ENCODE measurements around the gene BDP1.
"Not testable (repeated sequence)": the region's sequence is repeated elsewhere in the genome, so short reads cannot be mapped to it uniquely, and the experiment has no call there.

Gene BDP1

DNA sequence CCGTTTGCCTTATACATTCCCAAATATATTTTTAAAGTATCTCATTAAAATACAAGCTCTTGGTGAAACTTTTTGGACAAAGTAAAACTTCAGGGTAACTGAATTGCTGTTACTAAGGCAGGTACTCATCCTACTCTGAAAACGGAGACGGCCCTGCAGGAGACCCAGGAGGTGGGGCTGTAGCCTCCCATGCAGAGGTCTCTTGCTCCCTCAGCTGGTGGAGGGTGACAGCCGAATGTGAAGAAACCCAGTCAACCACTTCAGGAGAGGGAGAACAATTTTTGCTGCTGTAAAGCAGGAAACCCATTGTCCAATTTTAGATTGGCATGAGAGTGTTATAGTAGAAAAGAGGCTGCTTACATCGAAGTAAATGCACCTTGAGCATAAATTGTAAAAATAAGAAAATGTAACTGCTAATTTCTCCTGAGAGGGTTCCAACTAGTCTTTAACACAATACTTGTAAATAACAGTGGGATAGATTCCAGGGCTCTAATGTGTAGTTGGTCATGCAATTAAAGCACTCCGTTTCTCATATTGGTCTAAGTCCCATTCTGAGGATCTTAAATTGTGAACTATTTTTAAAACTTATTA, 8.1 kb upstream of the BDP1 start:
- TF ChIP-seq, protein P1, sequence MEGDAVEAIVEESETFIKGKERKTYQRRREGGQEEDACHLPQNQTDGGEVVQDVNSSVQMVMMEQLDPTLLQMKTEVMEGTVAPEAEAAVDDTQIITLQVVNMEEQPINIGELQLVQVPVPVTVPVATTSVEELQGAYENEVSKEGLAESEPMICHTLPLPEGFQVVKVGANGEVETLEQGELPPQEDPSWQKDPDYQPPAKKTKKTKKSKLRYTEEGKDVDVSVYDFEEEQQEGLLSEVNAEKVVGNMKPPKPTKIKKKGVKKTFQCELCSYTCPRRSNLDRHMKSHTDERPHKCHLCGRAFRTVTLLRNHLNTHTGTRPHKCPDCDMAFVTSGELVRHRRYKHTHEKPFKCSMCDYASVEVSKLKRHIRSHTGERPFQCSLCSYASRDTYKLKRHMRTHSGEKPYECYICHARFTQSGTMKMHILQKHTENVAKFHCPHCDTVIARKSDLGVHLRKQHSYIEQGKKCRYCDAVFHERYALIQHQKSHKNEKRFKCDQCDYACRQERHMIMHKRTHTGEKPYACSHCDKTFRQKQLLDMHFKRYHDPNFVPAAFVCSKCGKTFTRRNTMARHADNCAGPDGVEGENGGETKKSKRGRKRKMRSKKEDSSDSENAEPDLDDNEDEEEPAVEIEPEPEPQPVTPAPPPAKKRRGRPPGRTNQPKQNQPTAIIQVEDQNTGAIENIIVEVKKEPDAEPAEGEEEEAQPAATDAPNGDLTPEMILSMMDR (IDR thresholded peaks at IDR 0.05; ENCODE audit: insufficient read depth, low read depth, low read length, missing control alignments), result peak; percentile 33
- peak; percentile 66 for DNase-seq (ENCODE audit: low read depth)
- not testable (repeated sequence) for H3K4me3 ChIP-seq (ENCODE audit: low read depth, low read length)

DNA sequence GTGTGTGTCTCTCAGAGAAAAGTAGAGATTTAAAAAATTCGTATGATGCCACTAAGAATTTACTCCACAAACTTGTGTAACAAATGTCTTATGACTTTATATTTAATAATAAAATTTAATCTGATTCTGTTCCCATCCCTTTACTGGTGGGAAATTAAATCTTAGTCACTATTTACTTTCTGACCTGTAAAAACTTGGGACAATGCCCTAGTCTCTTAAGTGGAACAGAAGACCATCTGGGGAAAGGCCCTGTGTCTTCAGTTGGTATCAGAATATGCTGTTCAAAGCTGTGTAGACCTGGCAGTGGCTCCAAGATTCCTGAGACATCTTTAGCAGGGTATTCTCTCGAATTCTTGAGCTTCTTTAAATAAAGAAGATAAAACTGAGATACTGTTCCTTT, 2.6 kb upstream of the BDP1 start:
- H3K4me3 ChIP-seq (ENCODE audit: low read depth, low read length), result no peak overlapping the region
- TF ChIP-seq, protein P1 (IDR thresholded peaks at IDR 0.05; ENCODE audit: insufficient read depth, low read depth, low read length, missing control alignments), result no peak
- no peak for DNase-seq (ENCODE audit: low read depth)

DNA sequence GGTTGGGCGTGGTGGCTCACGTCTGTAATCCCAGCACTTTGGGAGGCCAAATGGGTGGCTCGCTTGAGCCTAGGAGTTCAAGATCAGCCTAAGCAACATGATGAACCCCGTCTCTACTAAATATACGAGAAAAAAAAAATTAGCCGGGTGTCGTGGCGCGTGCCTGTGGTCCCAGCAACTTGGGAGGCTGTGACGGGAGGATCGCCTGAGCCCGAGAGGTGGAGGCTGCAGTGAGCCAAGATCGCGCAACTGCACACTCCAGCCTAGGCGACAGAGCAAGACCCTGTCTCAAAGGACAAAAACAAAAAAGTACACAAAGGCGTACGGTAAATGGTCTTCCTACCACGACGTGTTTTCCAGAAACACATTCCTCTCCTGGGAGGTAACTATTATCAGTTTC, 538 bp upstream of the BDP1 start:
- peak overlapping the region; percentile 93 for H3K4me3 ChIP-seq (ENCODE audit: low read depth, low read length)
- no peak for DNase-seq (ENCODE audit: low read depth)
- TF ChIP-seq, protein P1 (IDR thresholded peaks at IDR 0.05; ENCODE audit: insufficient read depth, low read depth, low read length, missing control alignments), result no peak

DNA sequence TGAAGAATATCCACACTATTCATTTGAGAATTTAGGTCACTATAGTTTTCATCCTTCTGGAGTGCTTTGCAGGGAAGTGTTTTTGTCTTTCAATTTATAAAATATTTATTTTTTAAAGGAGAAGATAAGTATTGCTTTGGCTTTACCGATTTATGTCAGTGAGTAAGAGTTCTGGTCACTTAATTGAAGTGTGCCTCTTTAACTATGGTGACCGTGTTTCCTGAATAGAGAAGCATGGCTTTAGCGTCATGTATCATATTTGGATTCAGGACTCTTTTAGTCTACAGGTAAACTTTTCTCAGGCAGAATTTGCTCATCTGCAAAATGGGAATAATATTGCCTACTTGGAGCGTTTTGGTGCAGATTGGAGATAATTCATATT, 902 bp downstream of the BDP1 start:
- DNase-seq (ENCODE audit: low read depth), result peak; percentile 7
- TF ChIP-seq, protein P1 (IDR thresholded peaks at IDR 0.05; ENCODE audit: insufficient read depth, low read depth, low read length, missing control alignments), result no peak

DNA sequence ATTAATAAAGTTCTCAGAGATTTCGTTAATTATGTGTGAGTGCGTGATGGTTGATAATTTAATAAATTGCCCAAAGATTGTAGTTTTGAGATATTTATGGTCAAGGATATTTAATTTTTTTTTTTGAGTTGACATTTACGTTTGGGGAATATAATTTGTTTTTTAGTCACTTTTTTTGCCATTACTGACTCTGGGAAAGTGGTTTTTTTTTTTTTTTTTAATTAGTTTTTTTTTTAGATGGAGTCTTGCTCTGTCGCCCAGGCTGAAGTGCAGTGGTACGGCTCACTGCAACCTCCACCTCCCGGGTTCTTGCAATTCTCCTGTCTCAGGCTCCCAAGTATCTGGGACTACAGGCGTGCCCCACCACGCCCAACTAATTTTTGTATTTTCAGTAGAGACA, 1.7 kb downstream of the BDP1 start:
- TF ChIP-seq, protein P1 (IDR thresholded peaks at IDR 0.05; ENCODE audit: insufficient read depth, low read depth, low read length, missing control alignments), result no peak
- DNase-seq (ENCODE audit: low read depth), result no peak
- H3K4me3 ChIP-seq (ENCODE audit: low read depth, low read length), result peak overlapping the region; percentile 93

More for the DNA sequence above, 902 bp downstream of the BDP1 start:
- H3K4me3 ChIP-seq (ENCODE audit: low read depth, low read length), result peak overlapping the region; percentile 93

DNA sequence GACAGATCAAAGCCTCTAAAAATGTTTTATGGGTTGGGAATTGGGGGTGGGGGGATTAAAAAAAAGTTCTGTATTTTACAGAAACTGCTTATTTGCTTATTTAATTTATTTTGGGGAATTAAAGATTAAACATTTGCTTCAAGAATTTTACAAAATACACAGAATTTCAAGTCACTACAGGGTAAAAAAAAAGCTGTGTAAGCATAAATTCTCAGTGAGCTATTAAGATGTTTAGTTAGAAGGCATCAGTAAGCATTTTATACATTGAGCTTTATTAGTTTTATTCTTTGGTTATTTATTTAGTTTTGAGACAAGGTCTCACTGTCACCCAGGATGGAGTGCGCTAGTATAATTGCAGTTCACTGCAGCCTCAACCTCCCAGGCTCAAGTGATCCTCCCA, 5.2 kb downstream of the BDP1 start:
- no peak for DNase-seq (ENCODE audit: low read depth)
- TF ChIP-seq, protein P1 (IDR thresholded peaks at IDR 0.05; ENCODE audit: insufficient read depth, low read depth, low read length, missing control alignments), result no peak
- H3K4me3 ChIP-seq (ENCODE audit: low read depth, low read length), result no peak overlapping the region

DNA sequence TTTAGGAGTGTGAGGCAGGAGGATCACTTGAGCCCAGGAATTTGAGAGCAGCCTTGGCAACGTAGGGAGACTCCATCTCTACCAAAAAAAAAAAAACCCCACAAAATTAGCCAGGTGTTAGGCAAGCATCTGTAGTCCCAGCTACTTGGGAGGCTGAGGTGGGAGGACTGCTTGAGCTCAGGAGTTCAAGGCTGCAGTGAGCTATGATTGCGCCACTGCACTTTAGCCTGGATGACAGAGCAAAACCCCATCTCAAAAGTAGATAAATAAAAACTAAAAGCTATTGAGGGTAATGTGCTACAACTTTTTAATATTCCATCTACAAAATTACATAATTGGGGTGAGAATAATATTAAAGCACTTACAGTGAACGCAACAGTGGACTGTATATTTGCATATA, 5.9 kb downstream of the BDP1 start:
- TF ChIP-seq, protein P1 (IDR thresholded peaks at IDR 0.05; ENCODE audit: insufficient read depth, low read depth, low read length, missing control alignments), result no peak
- H3K4me3 ChIP-seq (ENCODE audit: low read depth, low read length), result no peak overlapping the region
- DNase-seq (ENCODE audit: low read depth), result no peak
